GM18870 (cell line): ENCODE measurements around the gene CACNA1C.

Source experiments
- ATAC-seq: cut with Tn5 transposase; IDR thresholded peaks from one replicate; pipeline ENCODE4 v1.9.1; 2021; ENCODE audit warnings: moderate library complexity; ENCODE audit not compliant: unreplicated experiment

Gene CACNA1C

DNA sequence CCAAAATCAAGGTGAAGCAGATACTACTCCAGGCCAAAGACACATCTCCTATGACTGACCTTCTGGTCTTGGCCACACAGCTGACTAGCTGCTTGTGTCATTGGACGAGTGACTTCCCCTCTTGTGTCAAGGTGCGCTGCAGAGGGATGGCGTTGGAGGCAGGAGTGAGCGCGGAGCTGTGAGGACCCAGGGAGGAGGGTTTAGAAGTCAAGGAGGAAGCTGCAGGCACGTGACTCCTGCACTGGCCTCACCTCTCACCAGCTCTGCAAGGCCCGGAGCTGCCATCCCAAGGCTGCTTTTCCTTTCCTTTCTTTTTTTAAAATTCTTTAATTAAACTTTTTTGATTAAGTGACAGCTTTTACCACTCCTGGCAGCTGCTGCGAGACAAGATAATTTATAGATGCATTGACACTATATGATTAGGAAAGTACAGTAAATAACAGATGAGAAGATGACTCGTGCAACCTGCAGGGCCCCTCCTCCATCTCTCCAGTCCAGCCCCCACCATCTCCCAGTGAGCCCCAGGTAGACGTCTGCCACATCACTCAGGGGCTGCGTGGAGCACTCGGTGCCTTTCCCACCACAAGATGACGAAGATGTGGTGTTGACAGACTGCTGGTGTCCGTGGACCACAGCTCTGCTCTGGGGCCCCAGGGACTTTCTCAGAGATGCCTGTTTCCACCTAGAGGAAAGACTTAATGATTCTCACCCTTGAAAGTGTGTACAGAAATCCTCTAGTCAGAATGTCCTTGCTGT lies 350.6 kb downstream of the CACNA1C start:
- ATAC-seq = no peak

GRCh38 chr12:2405039-2405438 lies 352.3 kb downstream of the CACNA1C start:
- no peak for ATAC-seq

DNA sequence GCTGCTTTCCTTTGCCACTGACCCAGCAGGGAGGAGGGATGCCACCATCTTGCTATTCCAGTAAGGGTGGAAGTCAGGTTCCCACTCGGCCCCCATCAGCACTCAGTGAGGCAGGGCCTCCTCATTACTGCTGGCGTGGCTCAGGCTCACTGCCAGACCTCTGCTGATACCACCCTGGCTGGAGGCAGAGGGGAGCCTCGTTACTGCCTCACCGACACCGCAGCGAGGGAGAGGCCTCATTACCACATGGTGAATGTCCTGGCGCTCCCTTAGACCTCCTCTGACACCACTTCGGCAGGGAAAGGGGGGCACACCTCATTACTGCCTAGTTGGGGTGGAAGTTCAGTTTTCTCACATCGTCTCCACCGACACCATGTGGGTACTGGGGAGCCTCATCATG lies 354.1 kb downstream of the CACNA1C start:
- no peak for ATAC-seq

- no peak for ATAC-seq
These were observed 355.5 kb downstream of the CACNA1C start for GRCh38 chr12:2408262-2408661.

DNA sequence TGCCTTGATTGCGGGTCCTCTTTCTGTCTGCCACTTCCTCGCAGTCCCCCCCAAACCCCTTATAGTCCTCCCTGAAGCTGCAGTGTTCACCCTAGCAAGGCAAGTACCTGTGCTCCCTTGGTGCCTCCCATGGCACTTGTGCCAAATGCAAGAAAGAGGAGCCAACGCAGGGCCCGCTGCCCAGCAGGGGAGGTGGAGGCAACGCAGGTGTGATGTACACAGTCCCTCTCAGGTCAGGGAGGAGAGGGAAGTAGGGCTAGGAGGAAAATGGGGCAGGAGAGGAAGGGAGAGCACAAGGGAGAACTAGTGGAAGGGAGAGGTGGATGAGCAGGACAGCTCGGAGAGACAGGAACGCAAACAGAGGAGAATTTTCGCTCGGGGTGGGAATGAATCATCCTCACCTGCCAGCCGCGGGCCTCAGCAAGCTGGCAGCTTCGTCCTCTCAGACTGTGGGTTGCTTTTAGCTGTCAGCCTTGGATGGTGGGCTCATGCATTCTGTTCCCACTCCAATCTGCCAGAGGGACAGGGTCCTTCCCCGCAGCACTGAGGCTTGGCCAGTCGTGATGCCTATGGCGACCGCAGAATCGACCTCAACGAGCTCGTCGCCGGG lies 357.0 kb downstream of the CACNA1C start:
- ATAC-seq = no peak

DNA sequence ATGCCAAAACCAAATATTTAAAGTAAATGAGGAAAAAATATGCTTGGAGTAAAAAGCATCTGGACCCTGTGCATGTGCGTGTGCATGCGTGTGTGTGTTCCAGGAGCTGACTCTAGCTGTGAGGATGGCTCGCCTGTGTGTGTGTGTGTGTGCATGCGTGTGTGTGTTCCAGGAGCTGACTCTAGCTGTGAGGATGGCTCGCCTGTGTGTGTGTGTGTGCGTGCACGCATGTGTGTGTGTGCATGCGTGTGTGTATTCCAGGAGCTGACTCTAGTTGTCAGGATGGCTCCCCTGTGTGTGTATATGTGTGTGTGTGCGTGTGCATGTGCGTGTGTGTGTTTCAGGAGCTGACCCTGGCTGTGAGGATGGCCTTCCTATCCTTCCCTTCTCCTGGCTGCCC lies 357.7 kb downstream of the CACNA1C start:
- ATAC-seq = no peak

DNA sequence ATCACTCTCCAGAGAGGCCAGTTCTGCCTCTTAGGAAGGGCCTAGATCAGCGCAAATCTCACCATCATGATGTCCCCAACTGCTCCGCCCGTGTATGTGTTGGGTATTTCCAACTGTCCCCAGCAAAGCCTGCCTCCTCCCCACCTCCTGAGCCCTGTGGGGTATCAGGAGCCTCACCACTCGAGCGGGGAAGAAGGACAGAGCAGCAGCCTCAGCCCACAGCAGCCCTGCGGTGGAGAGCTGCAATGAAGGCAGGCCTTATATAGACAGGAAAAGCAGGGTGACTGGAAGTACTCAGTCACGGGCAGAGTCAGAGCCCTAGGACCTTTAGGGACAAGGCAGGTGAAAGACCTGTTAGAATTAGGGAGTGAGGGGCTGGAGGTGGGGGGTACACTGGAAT lies 358.2 kb downstream of the CACNA1C start:
- ATAC-seq = no peak

- ATAC-seq = no peak
These were observed 359.0 kb downstream of the CACNA1C start for GRCh38 chr12:2411616-2412304.

DNA sequence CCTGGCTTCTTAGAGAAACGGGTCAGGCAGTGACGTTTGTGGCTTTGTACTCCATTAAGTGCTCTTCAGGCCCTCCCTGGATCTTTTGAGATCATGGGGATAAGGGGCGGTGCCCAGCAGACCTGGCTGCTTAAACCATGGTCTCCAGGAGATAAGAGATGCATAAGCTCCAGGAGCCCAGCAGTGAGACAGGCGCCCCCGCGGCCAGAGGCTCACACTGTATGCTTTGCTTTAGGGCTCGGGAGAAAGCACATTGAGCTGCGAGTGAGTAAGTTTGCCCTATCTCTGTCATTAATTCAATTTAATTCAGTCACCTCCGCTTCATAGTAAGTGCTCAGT lies 359.5 kb downstream of the CACNA1C start:
- ATAC-seq = no peak

DNA sequence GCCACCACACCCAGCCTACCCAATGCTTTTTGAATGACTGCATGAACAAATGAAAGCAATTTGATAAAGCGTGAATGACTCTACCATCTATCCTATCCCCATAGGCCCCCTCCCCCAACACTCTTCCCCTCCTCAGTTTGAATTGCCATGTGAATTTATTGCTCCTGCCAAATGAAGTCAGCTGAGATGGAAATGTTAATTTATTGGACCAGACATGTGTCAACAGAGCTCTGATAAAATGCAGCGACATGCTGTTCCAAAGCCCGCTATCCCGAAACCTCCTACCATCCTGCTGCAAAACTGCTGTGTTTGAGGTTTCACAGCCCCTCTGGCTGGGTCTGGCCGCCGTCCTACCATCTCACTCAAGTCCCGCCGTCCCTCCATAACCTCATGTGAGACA lies 360.5 kb downstream of the CACNA1C start:
- ATAC-seq = no peak

- no peak for ATAC-seq
These were observed 361.4 kb downstream of the CACNA1C start for GRCh38 chr12:2413999-2414792.

GRCh38 chr12:2414810-2415567 lies 362.2 kb downstream of the CACNA1C start:
- no peak for ATAC-seq

- no peak for ATAC-seq
These were observed 362.8 kb downstream of the CACNA1C start for GRCh38 chr12:2415568-2415944.

- ATAC-seq = no peak
These were observed 363.4 kb downstream of the CACNA1C start for GRCh38 chr12:2416158-2416557.

- ATAC-seq = no peak
These were observed 364.8 kb downstream of the CACNA1C start for GRCh38 chr12:2417481-2418160.

GRCh38 chr12:2418579-2418978 lies 365.8 kb downstream of the CACNA1C start:
- no peak for ATAC-seq

DNA sequence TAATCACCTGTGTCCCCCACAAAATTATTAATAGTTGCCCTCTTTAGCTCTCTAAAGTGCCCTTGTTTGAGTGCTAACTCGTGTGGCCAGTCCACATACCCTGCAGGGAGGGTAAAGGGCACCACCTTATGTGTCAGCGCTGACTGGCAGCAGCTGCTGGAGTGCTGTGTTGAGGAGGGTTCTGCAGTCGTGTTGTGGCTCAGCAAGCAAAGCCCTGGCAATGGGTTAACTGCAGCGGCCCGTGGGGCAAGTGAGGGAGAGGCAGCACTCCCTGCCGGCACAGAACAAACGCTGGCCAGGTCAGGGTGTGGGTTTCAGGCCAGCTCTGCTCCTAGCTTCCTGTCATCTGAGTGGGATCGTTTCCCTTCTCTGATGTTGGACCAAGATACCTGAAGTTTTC lies 369.8 kb downstream of the CACNA1C start:
- ATAC-seq = no peak

DNA sequence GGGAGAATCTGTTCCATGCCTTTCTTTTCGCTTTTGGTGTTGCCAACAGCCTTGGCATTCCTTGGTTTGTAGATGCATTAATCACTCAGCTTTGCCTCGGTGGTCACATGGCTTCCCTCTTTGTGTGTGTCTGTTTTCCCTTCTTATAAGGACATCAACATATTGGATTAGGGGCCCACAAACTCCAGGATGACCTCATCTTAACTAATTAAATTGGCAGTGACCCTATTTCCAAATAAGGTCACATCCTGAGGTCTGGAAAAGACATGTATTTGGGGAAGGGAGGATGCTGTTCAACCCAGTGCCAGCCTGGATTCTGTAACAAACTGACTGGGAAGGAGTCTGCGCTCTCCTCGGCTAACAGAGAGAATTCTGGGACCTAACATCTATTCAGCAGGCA lies 376.2 kb downstream of the CACNA1C start:
- ATAC-seq = no peak

GRCh38 chr12:2431810-2432209 lies 379.0 kb downstream of the CACNA1C start:
- no peak for ATAC-seq

- ATAC-seq = no peak
These were observed 380.1 kb downstream of the CACNA1C start for GRCh38 chr12:2432856-2433255.
